ENCODE data around the gene CINP. TPM values are rescaled to one million over a fixed set of nuclear protein-coding genes. Genes with fewer than 3 reads are reported as not detected.

The CINP gene
- total RNA-seq, 2 donors from 2014 or later, result 25.1 to 27.2 TPM

- Histone ChIP-seq H3K27me3 (no peaks in the 10 kb centered on the region), H3K27ac (no peak overlapping the region), H3K36me3 (replicated peaks in 1 of 2; ENCODE audit: insufficient read depth in 1 of 2, low read depth in 2 of 2) (no peaks in the 10 kb centered on the region), H3K4me1 (no peaks in the 10 kb centered on the region), H3K4me3 (no peak overlapping the region), H3K9me3 (no peaks in the 10 kb centered on the region)
- DNase-seq (no peak), ATAC-seq (no peak)
- TF ChIP-seq CTCF (IDR thresholded peaks at IDR 0.05) (no peak), POLR2A (IDR thresholded peaks at IDR 0.05) (no peak)
- intact Hi-C loops (cut with DNase I), result no loop called here
Observed at GRCh38 chr14:102387086-102387485, 24.4 kb upstream of the CINP start.

- Histone ChIP-seq H3K9me3 (no peaks in the 10 kb centered on the region), H3K4me1 (peaks cover 7% of the 10 kb centered on the region), H3K36me3 (replicated peaks in 1 of 2; ENCODE audit: insufficient read depth in 1 of 2, low read depth in 2 of 2) (peaks cover 0 to 3% of the 10 kb centered on the region in 2 donors), H3K4me3 (no peak overlapping the region), H3K27ac (no peak overlapping the region), H3K27me3 (no peaks in the 10 kb centered on the region)
- no peak for TF ChIP-seq POLR2A (IDR thresholded peaks at IDR 0.05)
- no peak for TF ChIP-seq CTCF (IDR thresholded peaks at IDR 0.05)
- no peak for DNase-seq
- intact Hi-C loops (cut with DNase I), result no loop called here
- 94 to 96% methylated on average over 9 of the region's 9 CpGs for WGBS, 2 donors
- ATAC-seq, result no peak
Observed at GRCh38 chr14:102378830-102379229, 16.1 kb upstream of the CINP start.

- H3K9me3 ChIP-seq, result no peaks in the 10 kb centered on the region
- no peak for DNase-seq
- H3K27ac ChIP-seq, result no peak overlapping the region
- ATAC-seq, result no peak
- intact Hi-C loops (cut with DNase I), result no loop called here
- H3K4me3 ChIP-seq, result no peak overlapping the region
- peaks cover 7% of the 10 kb centered on the region for H3K4me1 ChIP-seq
- no peaks in the 10 kb centered on the region for H3K27me3 ChIP-seq
- H3K36me3 ChIP-seq (replicated peaks in 1 of 2; ENCODE audit: insufficient read depth in 1 of 2, low read depth in 2 of 2), result peaks cover 0 to 3% of the 10 kb centered on the region in 2 donors
- no peak for TF ChIP-seq POLR2A (IDR thresholded peaks at IDR 0.05)
- TF ChIP-seq CTCF (IDR thresholded peaks at IDR 0.05), result no peak
Observed at GRCh38 chr14:102377696-102378095, 15.0 kb upstream of the CINP start.

DNA sequence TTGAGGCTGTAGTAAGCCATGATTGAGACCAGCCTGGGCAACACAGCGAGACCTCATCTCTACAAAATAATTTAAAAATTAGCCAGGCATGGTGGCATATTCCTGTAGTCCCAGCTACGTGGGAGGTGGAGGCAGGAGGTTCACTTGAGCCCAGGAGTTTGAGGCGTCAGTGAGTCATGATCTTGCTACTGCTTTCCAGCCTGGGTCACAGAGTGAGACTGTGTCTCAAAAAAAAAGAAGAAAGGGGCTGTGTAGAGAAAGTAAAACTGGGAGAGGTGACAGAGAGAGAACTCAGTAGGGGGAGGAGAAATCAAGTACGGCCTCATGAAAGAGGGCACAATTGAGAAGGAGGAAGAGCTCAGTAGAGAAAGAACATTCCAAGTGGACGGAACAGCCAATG is 12.4 kb upstream of the CINP start:
- no peak overlapping the region for H3K27ac ChIP-seq
- TF ChIP-seq CTCF (IDR thresholded peaks at IDR 0.05), result no peak
- no peak for TF ChIP-seq POLR2A (IDR thresholded peaks at IDR 0.05)
- WGBS, 2 donors, result 91 to 96% methylated on average over 5 of the region's 5 CpGs
- peaks cover 7% of the 10 kb centered on the region for H3K4me1 ChIP-seq
- no peak for DNase-seq
- H3K27me3 ChIP-seq, result no peaks in the 10 kb centered on the region
- H3K4me3 ChIP-seq, result no peak overlapping the region
- peaks cover 0 to 3% of the 10 kb centered on the region in 2 donors for H3K36me3 ChIP-seq (replicated peaks in 1 of 2; ENCODE audit: insufficient read depth in 1 of 2, low read depth in 2 of 2)
- no peaks in the 10 kb centered on the region for H3K9me3 ChIP-seq
- ATAC-seq, result no peak
- intact Hi-C loops (cut with DNase I), result no loop called here

GRCh38 chr14:102374264-102374663 is 11.6 kb upstream of the CINP start:
- no peak overlapping the region for H3K4me3 ChIP-seq
- H3K27me3 ChIP-seq, result no peaks in the 10 kb centered on the region
- H3K9me3 ChIP-seq, result no peaks in the 10 kb centered on the region
- intact Hi-C loops (cut with DNase I), result no loop called here
- 78 to 92% methylated on average over 2 of the region's 2 CpGs for WGBS, 2 donors
- ATAC-seq (no peak), DNase-seq (no peak)
- peaks cover 0 to 3% of the 10 kb centered on the region in 2 donors for H3K36me3 ChIP-seq (replicated peaks in 1 of 2; ENCODE audit: insufficient read depth in 1 of 2, low read depth in 2 of 2)
- no peak overlapping the region for H3K27ac ChIP-seq
- TF ChIP-seq POLR2A (IDR thresholded peaks at IDR 0.05) (no peak), CTCF (IDR thresholded peaks at IDR 0.05) (no peak)
- peaks cover 7% of the 10 kb centered on the region for H3K4me1 ChIP-seq
